ENCODE data around the gene PPP4R3B.

GRCh38 chr2:55595536-55595935, 21.9 kb downstream of the PPP4R3B start:
- no peak for TF ChIP-seq EZH2phosphoT487 (IDR thresholded peaks at IDR 0.05; ENCODE audit: borderline replicate concordance)
- no peak for TF ChIP-seq CTCF (conservative IDR thresholded peaks at IDR 0.05; ENCODE audit: low read length)
